Smooth muscle cell (in vitro differentiated cells): ENCODE results near the gene JMJD8. TPM values are rescaled to one million over a fixed set of nuclear protein-coding genes. Genes with fewer than 3 reads are reported as not detected.
A peak's percentile ranks its signal among the peaks of the same experiment; 100 is the strongest.

Experiments used
- DNase-seq: peaks from one replicate; lab custom pipeline; 2025; ENCODE audit not compliant: unreplicated experiment; lab: John Stamatoyannopoulos, UW
- H2AFZ ChIP-seq: fragments of 200-600 bp; sonication (generic); 2 replicates; pipeline ENCODE4 v1.6.0; 2016; ENCODE audit warnings: antibody characterized with exemption, low read depth, mild to moderate bottlenecking
- H3F3A ChIP-seq: fragments of 200-600 bp; sonication (generic); 2 replicates; pipeline ENCODE4 v1.6.0; 2017; ENCODE audit warnings: antibody characterized with exemption, low read depth
- H3K27ac ChIP-seq: fragments of 200-600 bp; sonication (generic); 2 replicates; pipeline ENCODE4 v1.5.1; 2016; ENCODE audit warnings: low read depth, mild to moderate bottlenecking
- H3K27me3 ChIP-seq: fragments of 200-600 bp; sonication (generic); 2 replicates; pipeline ENCODE4 v1.6.1; 2016; ENCODE audit warnings: low read depth, mild to moderate bottlenecking
- H3K36me3 ChIP-seq: fragments of 200-600 bp; sonication (generic); 2 replicates; pipeline ENCODE4 v1.5.1; 2016; ENCODE audit warnings: low read depth
- H3K4me1 ChIP-seq: fragments of 200-600 bp; sonication (generic); 2 replicates; pipeline ENCODE4 v1.5.1; 2016; ENCODE audit warnings: low read depth
- H3K4me2 ChIP-seq: fragments of 200-600 bp; sonication (generic); 2 replicates; pipeline ENCODE4 v1.6.0; 2016; ENCODE audit warnings: mild to moderate bottlenecking
- H3K4me3 ChIP-seq: fragments of 200-600 bp; sonication (generic); 2 replicates; pipeline ENCODE4 v1.5.1; 2016; ENCODE audit warnings: mild to moderate bottlenecking
- H3K79me2 ChIP-seq: fragments of 200-600 bp; sonication (generic); 2 replicates; pipeline ENCODE4 v1.6.0; 2016; ENCODE audit warnings: low read depth, mild to moderate bottlenecking
- H3K9ac ChIP-seq: fragments of 200-600 bp; sonication (generic); 2 replicates; pipeline ENCODE4 v1.6.0; 2016; ENCODE audit warnings: low read depth
- H3K9me3 ChIP-seq: fragments of 200-600 bp; sonication (generic); replicated peaks from 2 replicates; pipeline ENCODE4 v1.5.1; 2016; ENCODE audit warnings: low read depth
- H4K20me1 ChIP-seq: fragments of 200-600 bp; sonication (generic); 2 replicates; pipeline ENCODE4 v1.6.0; 2016; ENCODE audit warnings: low read depth
- CTCF ChIP-seq: fragments of 200-600 bp; sonication (generic); IDR thresholded peaks from 2 replicates; pipeline ENCODE4 v1.5.1; 2017; ENCODE audit warnings: borderline replicate concordance, mild to moderate bottlenecking, antibody characterized with exemption; ENCODE audit not compliant: insufficient read depth, poor library complexity, severe bottlenecking
- WGBS: methylation state at CpG from one replicate; pipeline ENCODE4 v1.1.7; 2016; ENCODE audit warnings: low lambda C conversion rate; 5-methylcytosine and 5-hydroxymethylcytosine counted together
- polyA plus RNA-seq: library from polyadenylated mRNA; unstranded; fragments of >200 nt; fragmentation: Nextera tagmentation; extraction: Ambion mirVana; gene quantifications from 2 replicates; pipeline ENCODE4 v1.2.1, GENCODE V29; 2016
- total RNA-seq: library from RNA; depleted of rRNA; stranded (reverse); fragments of >200 nt; gene quantifications from 2 replicates; pipeline ENCODE4 v1.2.3, GENCODE V29; 2014

JMJD8 gene
- total and polyA plus RNA-seq, 2 experiments from 2014 or later, result 42.9 to 95.1 TPM

- peak; percentile 18 for TF ChIP-seq CTCF
- H3F3A ChIP-seq, result no peaks in the 10 kb centered on the region
- H3K79me2 ChIP-seq, result no peaks in the 10 kb centered on the region
- peaks cover 11% of the 10 kb centered on the region for H3K4me1 ChIP-seq
- peak overlapping the region; percentile 91 for H3K4me3 ChIP-seq
- H3K27me3 ChIP-seq, result no peaks in the 10 kb centered on the region
- WGBS, result 1% methylated on average over 34 of the region's 38 CpGs
- H3K9ac ChIP-seq, result peak overlapping the region; percentile 71
- H2AFZ ChIP-seq, result peak overlapping the region; percentile 85
- H3K4me2 ChIP-seq, result peak overlapping the region; percentile 100
- DNase-seq, result peak; percentile 67
- no peaks in the 10 kb centered on the region for H3K9me3 ChIP-seq
- H3K27ac ChIP-seq, result peak overlapping the region; percentile 62
- no peaks in the 10 kb centered on the region for H3K36me3 ChIP-seq
- H4K20me1 ChIP-seq, result peaks cover 18% of the 10 kb centered on the region
Measured at GRCh38 chr16:720447-720989, 36.4 kb upstream of the JMJD8 start.

GRCh38 chr16:719815-720446 is 35.8 kb upstream of the JMJD8 start:
- peaks cover 11% of the 10 kb centered on the region for H3K4me1 ChIP-seq
- TF ChIP-seq CTCF, result no peak
- H3K9ac ChIP-seq, result no peak overlapping the region
- WGBS, result 31% methylated on average over 16 of the region's 16 CpGs
- no peak overlapping the region for H2AFZ ChIP-seq
- no peaks in the 10 kb centered on the region for H3K79me2 ChIP-seq
- no peaks in the 10 kb centered on the region for H3F3A ChIP-seq
- no peak for DNase-seq
- H3K36me3 ChIP-seq, result no peaks in the 10 kb centered on the region
- peak overlapping the region; percentile 91 for H3K4me3 ChIP-seq
- H3K4me2 ChIP-seq, result peak overlapping the region; percentile 100
- peak overlapping the region; percentile 62 for H3K27ac ChIP-seq
- no peaks in the 10 kb centered on the region for H3K9me3 ChIP-seq
- H3K27me3 ChIP-seq, result no peaks in the 10 kb centered on the region
- peaks cover 18% of the 10 kb centered on the region for H4K20me1 ChIP-seq

- DNase-seq, result no peak
- H4K20me1 ChIP-seq, result peaks cover 18% of the 10 kb centered on the region
- H3K4me3 ChIP-seq, result no peak overlapping the region
- H3K27me3 ChIP-seq, result no peaks in the 10 kb centered on the region
- no peaks in the 10 kb centered on the region for H3F3A ChIP-seq
- H2AFZ ChIP-seq, result no peak overlapping the region
- no peaks in the 10 kb centered on the region for H3K79me2 ChIP-seq
- no peaks in the 10 kb centered on the region for H3K36me3 ChIP-seq
- peaks cover 15% of the 10 kb centered on the region for H3K4me1 ChIP-seq
- 93% methylated on average over 6 of the region's 6 CpGs for WGBS
- H3K4me2 ChIP-seq, result no peak overlapping the region
- TF ChIP-seq CTCF, result no peak
- H3K9me3 ChIP-seq, result no peaks in the 10 kb centered on the region
- no peak overlapping the region for H3K9ac ChIP-seq
- H3K27ac ChIP-seq, result no peak overlapping the region
Measured at GRCh38 chr16:718922-719321, 34.8 kb upstream of the JMJD8 start.

GRCh38 chr16:718389-718788 is 34.3 kb upstream of the JMJD8 start:
- no peak overlapping the region for H3K4me3 ChIP-seq
- no peak overlapping the region for H3K9ac ChIP-seq
- H3K4me1 ChIP-seq, result peaks cover 15% of the 10 kb centered on the region
- no peaks in the 10 kb centered on the region for H3K9me3 ChIP-seq
- H3F3A ChIP-seq, result no peaks in the 10 kb centered on the region
- no peaks in the 10 kb centered on the region for H3K27me3 ChIP-seq
- WGBS, result 97% methylated on average over 9 of the region's 9 CpGs
- no peak for DNase-seq
- H3K4me2 ChIP-seq, result no peak overlapping the region
- H3K79me2 ChIP-seq, result no peaks in the 10 kb centered on the region
- H4K20me1 ChIP-seq, result peaks cover 18% of the 10 kb centered on the region
- H2AFZ ChIP-seq, result no peak overlapping the region
- no peak for TF ChIP-seq CTCF
- H3K27ac ChIP-seq, result no peak overlapping the region
- H3K36me3 ChIP-seq, result no peaks in the 10 kb centered on the region
